Activated CD4-positive, alpha-beta T cell treated with anti-CD3 and anti-CD28 coated beads for 1 hour (primary cell): ENCODE data around the gene PHLDA2.
"Not testable (repeated sequence)": the region's sequence is repeated elsewhere in the genome, so short reads cannot be mapped to it uniquely, and the experiment has no call there.

Experiments
- DNase-seq: peaks from one replicate; pipeline ENCODE4 v3.0.0-alpha.2; 2020

PHLDA2 gene

DNA sequence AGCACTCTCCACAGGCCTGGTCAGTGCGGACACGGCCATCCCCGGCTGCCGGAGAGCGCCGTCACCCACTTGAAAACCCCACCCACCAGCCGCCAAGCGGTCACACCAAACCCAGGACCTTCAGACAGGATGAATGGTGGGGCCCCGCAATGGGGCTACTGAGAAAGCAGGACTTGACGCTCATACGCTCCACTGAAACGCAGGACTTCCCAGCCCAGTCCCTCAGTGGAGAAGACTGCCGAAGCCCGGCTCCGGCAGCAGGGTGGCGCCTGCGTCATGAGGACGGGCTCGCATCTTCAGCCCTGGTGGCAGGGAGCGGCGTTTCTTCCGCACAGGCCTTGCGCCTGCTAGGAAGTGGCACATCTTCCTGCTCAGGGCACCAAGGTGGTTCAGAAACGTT lies 15.3 kb upstream of the PHLDA2 start:
- no peak for DNase-seq

DNA sequence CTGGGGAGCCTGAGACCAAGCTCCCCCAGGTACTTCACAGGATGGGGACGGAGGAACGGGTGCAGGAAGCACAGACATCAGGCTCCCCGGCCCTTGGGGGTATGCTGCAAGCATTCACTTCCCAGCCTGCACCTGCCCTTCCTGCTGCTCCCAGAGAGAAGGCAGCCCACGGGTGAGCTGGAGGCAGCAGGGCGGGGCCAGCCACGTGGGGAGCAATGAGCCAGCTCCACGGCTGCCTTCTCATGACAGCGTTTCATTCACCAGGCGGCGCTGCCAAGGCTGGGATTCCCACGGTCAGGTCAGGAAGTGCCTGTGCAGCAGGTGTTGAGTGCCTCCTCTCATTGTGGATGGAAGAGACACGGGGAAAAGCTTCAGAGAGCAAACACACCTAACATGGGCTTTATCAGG lies 14.5 kb upstream of the PHLDA2 start:
- no peak for DNase-seq

DNA sequence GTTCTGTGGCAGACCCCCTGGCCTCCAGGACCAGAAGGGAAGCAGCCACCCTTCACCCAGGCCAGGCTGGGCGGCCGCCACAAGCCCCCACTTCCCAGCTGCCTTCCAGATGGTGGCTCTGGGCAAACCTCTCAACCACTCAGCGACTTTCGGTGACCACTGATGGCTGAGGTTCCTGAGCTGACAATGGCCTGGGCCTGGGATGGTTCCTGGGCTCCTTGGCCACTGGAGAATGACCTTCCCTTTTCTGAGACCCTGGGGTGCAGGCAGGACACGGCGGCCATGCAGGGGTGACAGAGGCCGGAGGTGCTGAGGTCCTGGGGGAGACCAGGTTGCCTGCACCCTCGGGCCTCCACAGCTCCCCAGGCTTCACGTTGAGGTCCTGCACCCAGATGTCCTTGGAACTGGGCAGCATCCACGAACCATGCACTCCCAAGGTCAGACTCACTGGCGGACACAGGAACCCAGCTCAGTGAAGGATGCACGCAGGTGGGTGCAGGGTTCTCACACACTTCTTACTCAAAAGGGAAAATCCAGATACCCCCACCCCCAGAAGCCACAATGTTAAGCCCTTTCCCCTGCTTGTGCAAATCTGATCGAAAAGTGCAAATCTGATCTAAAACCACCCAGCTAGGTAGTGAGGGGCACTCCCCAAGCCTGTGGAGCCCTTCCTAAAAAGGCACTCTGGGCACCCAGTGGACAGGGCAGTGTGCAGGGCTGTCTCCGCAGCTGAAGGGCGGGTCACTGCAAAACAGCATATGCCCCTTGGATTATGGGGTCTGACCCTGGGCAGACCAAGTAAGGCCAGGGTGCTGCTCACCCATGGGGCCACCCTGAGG lies 13.9 kb upstream of the PHLDA2 start:
- no peak for DNase-seq

DNA sequence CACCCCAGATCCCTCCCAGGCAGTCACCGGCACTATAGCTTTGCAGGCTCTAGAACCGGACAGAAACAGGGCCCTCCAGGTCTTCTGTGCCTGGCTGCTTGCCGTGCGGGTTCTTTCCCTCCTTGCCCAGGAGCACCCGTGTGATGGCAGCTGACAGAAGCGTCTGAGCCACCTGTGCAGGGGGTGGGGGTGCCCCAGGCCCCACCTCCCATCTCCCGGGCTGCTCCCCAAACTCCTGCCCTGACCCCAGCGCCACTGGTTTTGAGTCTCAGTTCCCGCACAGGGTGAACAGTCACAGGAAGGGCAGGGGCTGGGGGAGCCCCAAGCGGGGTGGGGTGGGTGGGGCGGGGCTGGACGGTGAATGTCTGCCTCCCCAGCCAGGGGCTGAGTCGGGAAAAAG lies 13.2 kb upstream of the PHLDA2 start:
- no peak for DNase-seq

DNA sequence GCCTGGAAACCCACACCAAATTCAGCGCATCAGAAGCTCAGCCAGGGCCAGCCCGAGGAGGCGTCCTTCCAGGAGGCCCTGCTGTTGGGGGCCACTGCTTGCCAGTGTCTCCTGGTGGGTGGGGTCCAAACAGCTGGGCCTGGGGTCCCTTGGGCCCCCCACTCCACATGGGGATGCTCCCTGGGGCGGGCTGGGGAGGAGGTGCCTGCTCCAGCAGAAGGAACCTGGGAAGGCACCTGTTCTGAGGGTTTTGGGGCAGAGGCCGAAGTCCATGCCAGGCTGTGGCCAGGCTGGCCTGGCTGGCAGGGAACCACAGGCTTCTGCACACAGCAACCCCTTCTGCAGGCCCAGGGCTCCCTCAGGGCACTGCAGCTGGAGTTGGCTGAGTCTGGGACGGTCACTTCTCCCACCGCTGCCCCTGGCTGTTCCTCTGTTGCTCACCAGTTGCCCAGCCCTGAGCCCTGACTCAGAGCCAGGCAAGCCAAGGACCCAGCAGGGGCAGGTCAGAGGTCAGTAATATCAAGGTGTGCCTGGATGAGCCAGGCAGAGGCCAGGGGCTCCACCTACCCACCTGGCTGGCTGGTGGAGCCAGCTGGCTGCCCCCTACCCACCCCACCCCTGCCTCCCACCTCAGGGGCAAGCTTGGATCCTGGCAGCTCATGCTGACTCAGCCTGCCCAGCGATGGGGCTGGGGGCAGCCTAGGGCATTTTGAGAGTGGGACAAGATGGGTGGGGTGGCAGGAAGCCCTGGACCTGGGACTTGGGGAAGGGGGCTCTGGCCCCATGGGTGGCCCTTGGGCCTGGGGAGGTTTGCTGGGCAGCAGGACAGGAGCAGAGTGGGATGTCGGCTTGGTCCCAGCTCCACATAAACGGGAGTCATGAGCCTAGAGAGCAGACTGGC lies 12.0 kb upstream of the PHLDA2 start:
- DNase-seq: no peak

DNA sequence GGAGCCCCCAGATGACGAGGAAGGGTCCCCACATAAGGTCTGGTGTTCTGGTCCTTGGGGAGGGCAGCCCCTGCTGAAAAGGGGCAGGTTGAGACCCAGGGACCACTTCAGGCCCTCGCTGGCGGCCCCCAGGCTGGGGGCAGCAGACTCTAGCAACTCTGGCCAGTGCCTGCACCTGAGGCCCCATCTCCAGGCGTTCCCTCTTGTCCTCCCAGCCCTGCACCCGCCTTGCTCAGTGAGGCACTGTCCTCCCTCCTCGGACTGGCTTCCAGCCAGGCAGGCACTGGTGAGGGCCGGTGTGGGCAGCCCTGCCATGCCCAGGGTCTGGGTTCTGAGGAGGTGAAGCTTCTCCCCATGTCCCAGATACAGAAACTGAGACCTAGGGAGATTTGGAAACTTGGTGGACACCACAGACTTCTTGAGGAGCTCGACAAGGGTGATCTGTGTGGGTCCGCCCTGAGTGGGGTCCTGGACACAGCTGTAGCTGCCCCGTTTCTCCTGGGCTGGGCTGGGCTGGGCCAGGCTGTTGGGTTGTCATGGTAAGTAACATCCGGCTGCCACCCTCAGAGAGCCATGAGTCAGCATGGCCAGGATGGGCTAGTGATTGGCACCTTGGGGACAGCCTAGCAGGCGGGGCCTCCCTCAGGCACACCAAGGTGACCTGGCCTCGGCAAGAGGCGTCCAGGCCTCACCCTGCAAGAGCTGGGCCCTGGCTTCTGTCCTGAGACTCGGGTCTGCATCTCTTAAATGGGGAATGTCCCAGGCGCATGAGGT lies 11.1 kb upstream of the PHLDA2 start:
- DNase-seq: no peak

DNA sequence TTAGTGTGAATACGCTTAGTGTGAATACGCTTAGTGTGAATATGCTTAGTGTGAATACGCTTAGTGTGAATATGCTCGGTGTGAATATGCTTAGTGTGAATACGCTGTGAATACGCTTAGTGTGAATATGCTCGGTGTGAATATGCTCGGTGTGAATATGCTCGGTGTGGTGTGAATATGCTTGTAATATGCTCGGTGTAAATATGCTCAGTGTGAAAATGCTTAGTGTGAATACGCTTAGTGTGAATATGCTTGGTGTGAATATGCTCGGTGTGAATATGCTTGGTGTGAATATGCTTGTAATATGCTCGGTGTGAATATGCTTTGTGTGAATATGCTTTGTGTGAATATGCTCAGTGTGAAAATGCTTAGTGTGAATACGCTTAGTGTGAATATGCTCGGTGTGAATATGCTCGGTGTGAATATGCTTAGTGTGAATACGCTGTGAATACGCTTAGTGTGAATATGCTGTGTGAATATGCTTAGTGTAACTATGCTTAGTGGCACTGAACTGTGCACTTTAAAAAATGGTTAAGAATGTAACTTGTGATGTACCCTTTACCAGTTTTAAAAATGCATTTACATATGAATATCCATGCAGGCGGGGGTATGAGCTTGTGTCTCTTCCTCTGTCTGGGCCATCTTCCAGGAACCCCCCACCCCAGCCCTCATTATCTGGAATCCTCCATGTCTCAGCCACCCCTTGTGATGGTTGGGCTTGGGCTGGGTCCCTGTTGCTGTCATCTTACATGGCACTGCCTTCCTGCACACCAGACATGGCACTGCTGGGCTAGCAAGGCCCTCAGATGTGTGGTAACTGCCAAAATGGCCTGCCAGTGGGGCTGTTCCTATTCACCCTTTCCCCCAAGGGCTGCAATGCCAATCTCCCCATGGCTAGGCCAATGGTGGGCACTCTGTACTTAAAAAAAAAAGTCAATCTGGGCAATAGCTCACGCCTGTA lies 9.5 kb upstream of the PHLDA2 start:
- DNase-seq: not testable (repeated sequence)

DNA sequence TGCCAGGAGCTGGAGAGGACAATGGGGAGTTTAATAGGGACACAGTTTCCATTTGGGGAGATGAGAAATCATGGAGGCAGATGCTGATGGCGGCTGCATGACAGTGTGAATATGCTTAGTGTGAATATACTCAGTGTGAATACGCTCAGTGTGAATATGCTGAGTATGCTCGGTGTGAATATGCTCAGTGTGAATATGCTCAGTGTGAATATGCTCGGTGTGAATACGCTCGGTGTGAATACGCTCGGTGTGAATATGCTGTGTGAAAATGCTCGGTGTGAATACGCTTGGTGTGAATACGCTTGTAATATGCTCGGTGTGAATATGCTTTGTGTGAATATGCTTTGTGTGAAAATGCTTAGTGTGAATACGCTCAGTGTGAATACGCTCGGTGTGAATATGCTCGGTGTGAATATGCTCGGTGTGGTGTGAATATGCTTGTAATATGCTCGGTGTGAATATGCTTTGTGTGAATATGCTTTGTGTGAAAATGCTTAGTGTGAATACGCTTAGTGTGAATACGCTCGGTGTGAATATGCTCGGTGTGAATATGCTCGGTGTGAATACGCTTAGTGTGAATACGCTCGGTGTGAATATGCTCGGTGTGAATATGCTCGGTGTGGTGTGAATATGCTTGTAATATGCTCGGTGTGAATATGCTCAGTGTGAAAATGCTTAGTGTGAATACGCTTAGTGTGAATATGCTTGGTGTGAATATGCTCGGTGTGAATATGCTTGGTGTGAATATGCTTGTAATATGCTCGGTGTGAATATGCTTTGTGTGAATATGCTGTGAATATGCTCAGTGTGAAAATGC lies 8.6 kb upstream of the PHLDA2 start:
- DNase-seq: not testable (repeated sequence)

DNA sequence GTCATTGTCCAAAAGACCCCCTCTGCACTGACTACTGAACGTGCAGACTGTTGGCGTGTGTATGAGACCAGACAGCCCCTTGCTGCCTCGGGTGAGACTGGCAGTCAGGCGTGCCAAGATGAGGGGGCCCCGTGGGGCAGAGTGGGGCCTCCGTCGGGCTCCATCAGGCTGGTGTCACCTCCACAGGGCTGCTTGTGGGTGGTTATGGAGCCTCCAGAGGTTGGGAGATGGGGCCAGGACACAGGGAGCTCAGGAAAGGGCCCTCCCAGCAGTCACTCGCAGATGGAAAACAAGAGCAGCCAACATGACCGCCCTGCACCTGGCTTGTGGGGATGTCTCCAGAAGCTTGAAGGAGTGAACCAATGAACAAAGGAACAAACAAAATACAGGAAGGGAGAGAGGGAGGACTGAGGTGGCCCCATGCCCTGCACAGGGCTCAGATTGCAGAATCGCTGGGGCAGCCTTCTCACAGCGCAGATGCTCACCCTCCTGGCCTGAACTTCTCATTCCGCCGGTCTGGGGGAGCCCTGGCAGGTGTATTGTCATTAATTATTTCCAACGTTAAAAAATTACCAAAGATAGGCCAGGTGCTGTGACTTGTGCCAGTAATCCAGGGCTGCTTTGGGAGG lies 5.5 kb upstream of the PHLDA2 start:
- DNase-seq: no peak

DNA sequence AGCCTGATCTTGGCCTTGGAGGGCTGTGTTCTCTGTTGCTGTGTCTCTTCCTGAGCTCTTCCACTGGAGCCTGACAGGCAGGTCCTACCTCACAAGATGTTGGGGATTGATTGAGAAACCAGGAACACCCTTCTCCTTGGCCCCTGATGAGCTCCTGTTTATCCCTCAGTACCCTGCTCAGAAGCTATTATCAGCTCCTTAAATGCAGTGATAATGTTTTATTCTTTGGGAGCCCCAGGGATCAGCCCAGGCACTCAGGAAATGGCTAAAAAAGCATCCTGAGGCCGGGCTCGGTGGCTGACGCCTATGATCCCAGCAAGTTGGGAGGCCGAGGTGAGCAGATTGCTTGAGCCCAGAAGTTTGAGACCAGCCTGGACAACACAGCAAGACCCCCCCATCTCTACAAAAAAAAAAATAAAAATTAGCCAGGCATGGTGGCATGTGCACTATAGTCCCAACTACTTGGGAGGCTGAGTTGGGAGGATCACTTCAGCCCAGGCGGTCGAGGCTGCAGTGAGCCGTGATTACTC lies 4.9 kb upstream of the PHLDA2 start:
- DNase-seq: no peak

DNA sequence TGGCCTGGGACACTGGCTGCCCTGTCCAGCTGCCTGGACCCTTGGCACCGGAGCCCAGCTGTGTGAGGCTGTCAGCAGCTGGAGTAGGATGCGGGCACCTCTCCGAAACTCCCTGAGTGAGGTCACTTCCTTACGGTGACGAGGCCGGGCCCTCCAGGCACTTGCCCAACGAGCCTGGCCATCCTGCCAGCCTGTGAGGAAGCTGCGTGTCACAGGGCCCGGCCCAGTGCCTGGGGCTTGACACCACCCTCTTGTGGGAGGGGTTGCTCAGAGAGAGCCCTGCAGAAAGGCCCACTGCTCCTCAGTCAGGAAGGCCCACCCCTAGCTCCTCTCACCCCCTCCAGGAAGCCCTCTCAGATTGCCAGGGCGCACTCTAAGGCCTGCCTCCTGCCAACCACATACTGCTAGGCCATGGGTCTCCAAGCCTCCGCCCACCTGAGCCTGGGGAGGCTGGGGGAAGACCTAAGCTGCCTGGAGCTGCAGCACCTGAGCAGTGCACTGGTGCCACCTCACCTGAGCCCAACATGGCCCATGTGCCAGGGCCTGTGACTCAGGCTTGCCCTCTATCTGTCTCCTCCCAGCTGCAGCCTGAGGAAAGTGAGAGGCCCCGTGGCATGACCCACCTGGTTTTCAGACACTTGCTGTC lies 4.3 kb upstream of the PHLDA2 start:
- DNase-seq: no peak

DNA sequence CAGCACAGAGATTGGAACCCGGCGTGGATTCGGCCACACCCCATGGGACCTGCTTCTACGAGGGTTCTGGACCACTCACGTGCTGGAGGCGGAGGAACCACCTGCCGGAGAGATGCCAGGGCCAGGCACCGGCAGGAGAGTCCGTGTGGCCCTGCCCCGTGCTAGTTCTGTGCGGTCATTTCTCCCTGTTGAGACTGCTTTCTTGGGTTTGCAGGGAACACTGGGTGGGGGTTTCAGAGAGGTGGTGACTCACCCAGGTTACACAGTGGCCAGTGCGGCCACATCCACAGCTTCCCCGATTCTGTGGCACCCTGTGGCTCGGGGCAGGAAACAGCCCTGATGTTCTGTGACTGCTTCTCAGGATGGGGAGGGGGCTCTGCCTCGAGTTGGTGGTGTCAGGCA lies 3.6 kb upstream of the PHLDA2 start:
- DNase-seq: no peak

DNA sequence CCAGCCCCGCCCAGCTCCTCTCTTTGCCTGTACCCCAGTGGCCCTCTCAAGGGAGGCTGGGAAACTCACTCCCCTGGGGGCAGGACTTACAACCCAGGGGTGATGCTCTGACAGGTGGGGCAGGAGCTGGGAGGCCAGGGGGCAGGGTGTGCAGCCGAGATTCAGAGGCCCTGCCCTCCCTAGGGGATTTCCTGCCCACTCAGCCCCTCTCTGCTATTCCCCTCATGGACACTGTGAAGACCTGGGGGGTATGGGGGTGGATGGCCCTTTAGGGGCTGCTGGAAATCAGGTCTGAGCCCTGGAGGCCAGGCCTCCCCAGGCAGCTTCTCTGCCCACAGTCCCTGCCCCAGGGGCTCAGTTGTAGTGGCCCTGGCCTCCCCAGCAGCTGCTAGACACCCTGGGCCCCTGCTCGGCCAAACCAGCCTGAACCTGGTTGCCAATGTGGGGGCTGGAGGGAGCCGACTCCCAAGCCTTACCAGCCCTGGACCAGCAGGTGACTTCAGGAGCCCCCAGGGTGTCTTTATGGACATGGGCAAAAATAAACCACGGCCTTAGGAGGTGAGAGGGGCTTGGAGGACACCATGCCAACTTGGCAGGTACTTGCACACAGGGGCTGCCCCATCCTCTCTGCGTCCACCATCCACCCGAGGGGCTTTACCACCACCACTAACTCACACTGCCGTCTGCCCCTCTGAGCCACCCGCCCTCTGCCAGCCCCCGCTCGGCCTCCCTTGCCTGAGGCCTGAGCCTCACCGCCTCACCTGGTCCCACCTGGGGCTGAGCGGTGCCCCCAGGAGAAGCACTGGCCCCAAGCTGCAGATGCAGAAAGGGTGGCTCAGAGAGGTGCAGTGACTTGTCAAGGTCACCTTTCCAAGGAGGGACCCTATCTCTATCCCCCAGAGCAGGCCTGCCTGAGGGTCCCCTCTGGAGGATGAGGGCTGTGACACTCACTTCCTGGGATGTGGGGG lies 2.8 kb upstream of the PHLDA2 start:
- DNase-seq: no peak

DNA sequence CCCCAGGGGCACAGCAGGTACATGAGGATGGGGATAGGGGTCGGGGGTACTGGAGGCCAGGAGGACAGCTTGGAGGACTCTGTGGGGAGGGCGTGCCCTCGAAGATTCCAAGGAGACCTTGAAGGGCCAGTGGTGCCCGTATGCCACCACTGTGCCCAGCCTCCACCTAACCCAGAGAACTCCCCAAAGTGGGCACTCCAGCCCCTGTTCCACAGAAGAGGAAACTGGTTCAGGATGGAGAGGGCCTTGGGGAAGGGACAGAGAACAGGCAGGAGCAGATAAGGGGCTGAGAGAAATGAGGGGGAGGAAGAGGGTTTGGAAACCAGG lies 2.2 kb upstream of the PHLDA2 start:
- DNase-seq: no peak

DNA sequence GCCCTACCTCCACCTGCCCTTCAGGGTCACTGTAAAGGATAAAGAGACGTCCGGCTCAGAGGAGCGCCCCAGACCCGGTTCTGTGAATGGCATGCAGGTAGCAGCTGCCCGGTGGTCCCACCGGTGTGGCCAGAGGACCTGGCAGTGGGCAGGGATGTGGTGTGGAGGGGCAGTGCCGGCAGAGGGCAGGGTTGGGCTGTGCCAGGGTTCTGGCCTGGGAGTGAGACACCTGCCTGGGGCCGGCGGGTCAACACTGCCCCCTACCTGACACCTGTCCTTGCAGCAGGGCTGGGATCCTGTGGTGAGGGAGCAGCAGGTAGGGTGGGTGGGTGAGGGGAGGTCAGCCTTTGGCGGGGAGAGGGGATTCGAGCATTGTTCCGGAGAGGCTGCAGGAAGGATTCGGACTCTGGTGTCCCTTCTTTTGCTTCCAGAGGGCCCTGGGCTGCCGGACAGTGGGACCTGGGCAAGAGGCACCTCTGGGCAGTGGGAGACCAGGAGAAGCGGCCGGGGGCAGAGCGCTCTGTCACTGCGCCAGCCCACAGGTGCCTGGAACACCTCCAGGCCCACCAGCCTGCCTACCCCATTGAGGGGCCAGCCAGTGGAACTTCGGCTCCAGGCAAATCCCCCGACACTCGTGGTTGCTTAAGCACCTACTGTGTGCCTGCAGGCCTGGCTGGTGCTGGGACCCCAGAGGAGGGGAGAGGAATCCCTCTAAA lies 1.6 kb upstream of the PHLDA2 start:
- no peak for DNase-seq

DNA sequence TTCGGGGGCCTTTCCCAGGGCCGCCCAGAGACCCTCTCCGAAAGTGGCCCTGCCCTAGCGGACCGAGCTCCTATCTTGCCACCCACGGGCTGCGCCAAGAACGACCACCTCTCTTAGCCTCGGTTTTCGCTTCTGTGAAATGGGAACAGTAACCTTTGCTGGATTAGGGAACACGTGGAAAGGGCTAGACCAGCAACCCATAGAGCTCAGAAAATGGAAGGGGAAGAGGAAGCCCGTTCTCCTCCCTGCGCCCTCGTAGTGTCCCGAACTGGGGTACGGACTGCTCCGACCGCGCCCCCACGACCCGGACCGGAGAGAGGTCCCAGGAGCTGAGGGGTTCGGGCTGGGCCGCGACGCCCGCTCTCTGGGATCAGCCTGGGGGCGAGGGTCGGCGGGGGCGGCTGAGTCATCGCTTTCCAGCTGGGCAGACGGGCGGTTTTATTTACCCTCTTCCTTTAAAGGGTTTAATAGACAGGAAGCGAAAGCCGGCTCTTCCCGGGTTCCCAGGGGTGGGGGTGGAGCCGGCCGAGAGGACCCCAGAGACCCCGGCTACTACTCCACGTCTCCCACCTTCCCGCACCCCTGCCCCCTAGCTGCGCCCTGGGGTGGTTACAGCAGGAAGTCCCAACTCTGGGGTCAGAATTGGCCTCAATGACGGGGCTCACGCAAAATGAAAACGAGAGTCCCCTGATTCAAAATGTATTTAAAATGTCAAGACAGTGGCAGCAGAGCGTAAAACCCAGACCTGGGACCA lies 907 bp upstream of the PHLDA2 start:
- no peak for DNase-seq

DNA sequence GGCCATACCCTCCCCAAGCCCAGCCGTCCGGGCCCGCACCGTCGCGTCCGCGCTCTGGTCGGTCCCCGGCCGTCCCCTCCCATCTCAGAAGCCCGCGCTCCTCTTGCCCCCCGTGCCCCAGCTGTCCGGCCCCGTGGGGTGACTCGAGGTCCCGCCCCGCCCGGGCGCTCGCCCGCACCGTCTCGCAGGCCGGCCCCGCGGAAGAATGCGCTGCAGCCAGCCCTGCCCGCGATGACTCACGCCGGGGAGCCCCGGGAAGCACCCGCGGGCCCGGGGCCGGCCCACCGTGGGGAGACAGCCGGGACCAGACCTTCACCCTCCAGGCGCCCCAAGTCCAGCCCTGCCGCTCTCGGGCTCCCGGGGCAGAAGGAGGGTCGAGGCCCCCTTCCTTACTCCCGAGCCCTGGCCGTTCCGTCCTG lies 320 bp upstream of the PHLDA2 start:
- DNase-seq: no peak
